HepG2 (cell line): ENCODE results near the gene CATSPERB.

Experiments used
- KDM1A ChIP-seq: IDR thresholded peaks from 2 replicates; pipeline ENCODE4 v1.6.1; 2016; ENCODE audit warnings: missing compliant biosample characterization
- MAFG ChIP-seq: sonication (generic); formaldehyde crosslinking; IDR thresholded peaks from 2 replicates; pipeline ENCODE4 v1.5.1; 2020; ENCODE audit warnings: mild to moderate bottlenecking, missing genetic modification reagents
- RNF2 ChIP-seq: fragments of 450-650 bp; conservative IDR thresholded peaks from 2 replicates; pipeline ENCODE4 v1.6.1; 2016; ENCODE audit warnings: low read depth

DNA sequence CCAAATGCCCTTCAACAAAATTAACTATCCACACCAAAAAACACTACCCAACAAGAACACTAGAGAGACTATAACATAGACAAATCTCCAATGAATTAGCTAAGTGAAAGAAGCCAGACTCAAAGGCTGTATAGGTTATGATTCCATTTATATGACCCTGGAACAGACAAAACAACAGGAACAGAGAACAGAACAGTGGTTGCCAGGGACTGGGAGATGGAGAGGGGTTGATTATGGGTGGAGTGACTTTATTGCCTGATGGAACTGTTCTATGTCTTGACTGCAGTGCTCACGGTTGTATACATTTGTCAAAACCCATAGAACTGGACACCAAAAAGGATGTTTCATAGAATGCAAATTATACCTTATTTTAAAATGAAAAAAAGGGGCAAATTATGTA, 14.9 kb downstream of the CATSPERB start:
- TF ChIP-seq RNF2 (no peak), MAFG (CRISPR knock-in tag) (no peak), KDM1A (CRISPR knock-in tag) (no peak)
